PC-9 (cell line): ENCODE data around the gene TJP3. TPM values are rescaled to one million over a fixed set of nuclear protein-coding genes. Genes with fewer than 3 reads are reported as not detected.

Source experiments
- BruUV-seq: library from RNA; stranded (reverse); fragments of 400-500 nt; replicated peaks from 2 replicates; lab custom pipeline; 2021; lab: Mats Ljungman, UMichigan
- CTCF ChIA-PET: fragments of 300-600 bp; sonication (Branson Sonifier 250); formaldehyde crosslinking; loops from one replicate; lab custom pipeline; 2022; ENCODE audit warnings: antibody characterized with exemption; lab: Charles Lee
- POLR2A ChIA-PET: fragments of 300-600 bp; sonication (Branson Sonifier 250); formaldehyde crosslinking; loops from one replicate; lab custom pipeline; 2022; ENCODE audit warnings: antibody characterized with exemption; ENCODE audit not compliant: unreplicated experiment; lab: Charles Lee
- DNase-seq, 2 experiments: peaks; one replicate each; pipeline versions ENCODE4 v3.0.0 to v3.0.0-alpha.2; 2015 to 2022; ENCODE audit warnings: mixed read lengths in 1 of 2
- H2AFZ ChIP-seq: fragments of 200-600 bp; sonication (generic); 2 replicates; pipeline ENCODE4 v1.8.1; 2017; ENCODE audit warnings: antibody characterized with exemption
- H3F3A ChIP-seq: fragments of 200-600 bp; sonication (generic); 2 replicates; pipeline ENCODE4 v1.8.1; 2017; ENCODE audit warnings: antibody characterized with exemption, mild to moderate bottlenecking, low read depth; ENCODE audit not compliant: insufficient read depth
- H3K27ac ChIP-seq: fragments of 200-600 bp; sonication (generic); 2 replicates; pipeline ENCODE4 v1.6.1; 2016; ENCODE audit warnings: mixed run types
- H3K27me3 ChIP-seq: fragments of 200-600 bp; sonication (generic); 2 replicates; pipeline ENCODE4 v1.6.1; 2016; ENCODE audit warnings: low read depth, mixed run types; ENCODE audit not compliant: insufficient read depth
- H3K36me3 ChIP-seq: fragments of 200-600 bp; sonication (generic); 2 replicates; pipeline ENCODE4 v1.6.1; 2016; ENCODE audit warnings: low read depth, mixed run types
- H3K4me1 ChIP-seq: fragments of 200-600 bp; sonication (generic); replicated peaks from 2 replicates; pipeline ENCODE4 v1.6.1; 2016; ENCODE audit warnings: mixed run types; ENCODE audit not compliant: insufficient read depth
- H3K4me2 ChIP-seq: fragments of 200-600 bp; sonication (generic); 2 replicates; pipeline ENCODE4 v1.6.1; 2017; ENCODE audit warnings: mixed run types
- H3K4me3 ChIP-seq: fragments of 200-600 bp; sonication (generic); 2 replicates; pipeline ENCODE4 v1.6.1; 2016; ENCODE audit warnings: mixed run types
- H3K79me2 ChIP-seq: fragments of 200-600 bp; sonication (generic); 2 replicates; pipeline ENCODE4 v1.6.1; 2017; ENCODE audit warnings: low read depth, mixed run types
- H3K9me2 ChIP-seq: fragments of 200-600 bp; sonication (generic); 2 replicates; pipeline ENCODE4 v1.8.1; 2017; ENCODE audit warnings: mild to moderate bottlenecking; ENCODE audit not compliant: insufficient read depth
- H3K9me3 ChIP-seq: fragments of 200-600 bp; sonication (generic); 2 replicates; pipeline ENCODE4 v1.8.1; 2016; ENCODE audit warnings: low read depth; ENCODE audit not compliant: insufficient read depth
- H4K20me1 ChIP-seq: fragments of 200-600 bp; sonication (generic); 2 replicates; pipeline ENCODE4 v1.8.1; 2017; ENCODE audit not compliant: insufficient read depth
- CTCF ChIP-seq: fragments of 200-600 bp; sonication (generic); conservative IDR thresholded peaks from 2 replicates; pipeline ENCODE4 v1.6.1; 2017; ENCODE audit warnings: mixed run types, antibody characterized with exemption, mild to moderate bottlenecking, moderate library complexity
- EZH2 ChIP-seq: fragments of 200-600 bp; sonication (generic); IDR thresholded peaks from 2 replicates; pipeline ENCODE4 v1.8.0; 2017; ENCODE audit warnings: antibody characterized with exemption, low read depth
- intact Hi-C: fragments of 100-400 bp; cut with micrococcal nuclease; formaldehyde crosslinking; loops from one replicate; pipeline ENCODE4 v1.10.0; 2022; ENCODE audit not compliant: unreplicated experiment
- total RNA-seq: library from RNA; stranded (reverse); gene quantifications from 2 replicates; pipeline ENCODE4 v1.2.3, GENCODE V29; 2021

Gene TJP3
- total RNA-seq, 1 experiment from 2014 or later: 56.8 TPM

- Histone ChIP-seq H3K4me1 (no peaks in the 10 kb centered on the region), H3K4me3 (no peak overlapping the region), H3K79me2 (no peaks in the 10 kb centered on the region), H3K27me3 (no peaks in the 10 kb centered on the region), H3K9me3 (no peaks in the 10 kb centered on the region), H3K4me2 (no peak overlapping the region), H3K36me3 (no peaks in the 10 kb centered on the region), H3K9me2 (no peaks in the 10 kb centered on the region), H3F3A (no peaks in the 10 kb centered on the region), H2AFZ (no peak overlapping the region), H4K20me1 (no peaks in the 10 kb centered on the region), H3K27ac (no peak overlapping the region)
- intact Hi-C loops: no loop called here
- TF ChIP-seq CTCF (no peak), EZH2 (no peak)
- ChIA-PET POLR2A (no interaction called here), CTCF (no interaction called here)
- BruUV-seq: no TSS peak
- no peak for DNase-seq
These were observed 16.8 kb upstream of the TJP3 start for GRCh38 chr19:3691372-3691716.

- no peak overlapping the region for H3K4me3 ChIP-seq
- H3F3A ChIP-seq: no peaks in the 10 kb centered on the region
- H2AFZ ChIP-seq: no peak overlapping the region
- ChIA-PET CTCF (no interaction called here), POLR2A (no interaction called here)
- no peaks in the 10 kb centered on the region for H3K9me3 ChIP-seq
- H3K9me2 ChIP-seq: no peaks in the 10 kb centered on the region
- intact Hi-C loops: no loop called here
- no peak overlapping the region for H3K27ac ChIP-seq
- H3K36me3 ChIP-seq: no peaks in the 10 kb centered on the region
- BruUV-seq: no TSS peak
- H4K20me1 ChIP-seq: no peaks in the 10 kb centered on the region
- H3K4me2 ChIP-seq: no peak overlapping the region
- no peak for TF ChIP-seq CTCF
- no peak for TF ChIP-seq EZH2
- no peaks in the 10 kb centered on the region for H3K27me3 ChIP-seq
- H3K79me2 ChIP-seq: no peaks in the 10 kb centered on the region
- H3K4me1 ChIP-seq: no peaks in the 10 kb centered on the region
- DNase-seq: no peak
These were observed 16.5 kb upstream of the TJP3 start for GRCh38 chr19:3691726-3692125.

- CTCF ChIA-PET: no interaction called here
- no peaks in the 10 kb centered on the region for H3K4me1 ChIP-seq
- POLR2A ChIA-PET: no interaction called here
- TF ChIP-seq EZH2: no peak
- peak; percentile 68 for TF ChIP-seq CTCF
- intact Hi-C loops: no loop called here
- H3K9me3 ChIP-seq: no peaks in the 10 kb centered on the region
- no peaks in the 10 kb centered on the region for H3K79me2 ChIP-seq
- H3K4me3 ChIP-seq: no peak overlapping the region
- no peak overlapping the region for H3K4me2 ChIP-seq
- H2AFZ ChIP-seq: no peak overlapping the region
- H3K27me3 ChIP-seq: no peaks in the 10 kb centered on the region
- H3F3A ChIP-seq: no peaks in the 10 kb centered on the region
- no peaks in the 10 kb centered on the region for H3K9me2 ChIP-seq
- H3K27ac ChIP-seq: no peak overlapping the region
- H4K20me1 ChIP-seq: no peaks in the 10 kb centered on the region
- no TSS peak for BruUV-seq
- DNase-seq: no peak
- H3K36me3 ChIP-seq: no peaks in the 10 kb centered on the region
These were observed 15.8 kb upstream of the TJP3 start for GRCh38 chr19:3692141-3693024.
